GM12891 (cell line): ENCODE measurements around the gene EFCAB10. TPM values are rescaled to one million over a fixed set of nuclear protein-coding genes. Genes with fewer than 3 reads are reported as not detected.

Source experiments
- DNase-seq: peaks from one replicate; pipeline ENCODE4 v3.0.0; 2011; ENCODE audit warnings: low spot score; ENCODE audit not compliant: insufficient read length
- FAIRE-seq: peaks from 2 replicates; lab custom pipeline; 2011; peaks lifted over from hg19 to GRCh38; lab: Jason Lieb, UNC
- PAX5 ChIP-seq: IDR thresholded peaks from 2 replicates; pipeline ENCODE4 v1.6.1; 2011; ENCODE audit warnings: low read length, moderate library complexity, mild to moderate bottlenecking; ENCODE audit not compliant: insufficient read depth, severe bottlenecking
- POLR2A ChIP-seq: IDR thresholded peaks from 2 replicates; pipeline ENCODE4 v1.6.1; 2011; ENCODE audit warnings: low read depth, low read length, control low read depth
- POLR2AphosphoS5 ChIP-seq: IDR thresholded peaks from 2 replicates; pipeline ENCODE4 v1.6.1; 2011; ENCODE audit warnings: low read depth, low read length, control low read depth
- POU2F2 ChIP-seq: IDR thresholded peaks from 2 replicates; pipeline ENCODE4 v1.6.1; 2011; ENCODE audit warnings: low read depth, mild to moderate bottlenecking, control low read depth, low read length, moderate library complexity
- SPI1 ChIP-seq: IDR thresholded peaks from 2 replicates; pipeline ENCODE4 v1.6.1; 2011; ENCODE audit warnings: low read depth, low read length, control low read depth
- TAF1 ChIP-seq: IDR thresholded peaks from 2 replicates; pipeline ENCODE4 v1.6.1; 2011; ENCODE audit warnings: low read depth, low read length, control low read depth
- polyA plus RNA-seq: library from polyadenylated mRNA; unstranded; fragments of >200 nt; gene quantifications from one replicate; pipeline ENCODE4 v1.2.1, GENCODE V29; 2012; ENCODE audit warnings: low read depth, missing spikeins, inconsistent platforms; ENCODE audit not compliant: missing spikeins

Gene EFCAB10
- 0.27 TPM for polyA plus RNA-seq

- FAIRE-seq: peak; percentile 26
- no peak for TF ChIP-seq POLR2A
- no peak for TF ChIP-seq POU2F2
- no peak for TF ChIP-seq TAF1
- no peak for TF ChIP-seq SPI1
- no peak for TF ChIP-seq PAX5
- TF ChIP-seq POLR2AphosphoS5: no peak
- peak; percentile 51 for DNase-seq
Observed at GRCh38 chr7:105581066-105581811, at the start of gene EFCAB10. EFCAB10 (minus strand) TSS chr7:105581493; CDS start chr7:105581463, 30 bp downstream.

- TF ChIP-seq POLR2A (no peak), TAF1 (no peak), PAX5 (no peak), POU2F2 (no peak), SPI1 (no peak), POLR2AphosphoS5 (no peak)
- FAIRE-seq (no peak), DNase-seq (no peak)
Observed at GRCh38 chr7:105625986-105626385, 44.7 kb upstream of the EFCAB10 start.

- DNase-seq (no peak), FAIRE-seq (no peak)
- no peak for TF ChIP-seq POU2F2
- TF ChIP-seq TAF1: no peak
- TF ChIP-seq SPI1: no peak
- no peak for TF ChIP-seq POLR2A
Observed at GRCh38 chr7:105623906-105624305, 42.6 kb upstream of the EFCAB10 start.

GRCh38 chr7:105623378-105623777 lies 42.1 kb upstream of the EFCAB10 start:
- no peak for TF ChIP-seq PAX5
- FAIRE-seq (no peak), DNase-seq (no peak)

GRCh38 chr7:105622106-105622731 lies 40.9 kb upstream of the EFCAB10 start:
- TF ChIP-seq SPI1 (no peak), TAF1 (no peak), PAX5 (no peak), POU2F2 (no peak), POLR2AphosphoS5 (no peak), POLR2A (no peak)
- FAIRE-seq (no peak), DNase-seq (no peak)

- TF ChIP-seq TAF1 (no peak), SPI1 (no peak), POLR2AphosphoS5 (no peak), POU2F2 (no peak), PAX5 (no peak), POLR2A (no peak)
- FAIRE-seq: no peak
Observed at GRCh38 chr7:105621617-105622016, 40.3 kb upstream of the EFCAB10 start.

GRCh38 chr7:105621176-105621575 lies 39.9 kb upstream of the EFCAB10 start:
- no peak for TF ChIP-seq TAF1
- no peak for TF ChIP-seq SPI1
- TF ChIP-seq POLR2A: no peak
- TF ChIP-seq POU2F2: no peak
- TF ChIP-seq PAX5: no peak
- no peak for TF ChIP-seq POLR2AphosphoS5
- FAIRE-seq (no peak), DNase-seq (no peak)

More at GRCh38 chr7:105621617-105622016, 40.3 kb upstream of the EFCAB10 start:
- no peak for DNase-seq

GRCh38 chr7:105619590-105619989 lies 38.3 kb upstream of the EFCAB10 start:
- no peak for FAIRE-seq
- TF ChIP-seq TAF1 (no peak), PAX5 (no peak), POLR2AphosphoS5 (no peak), SPI1 (no peak)
- no peak for DNase-seq

GRCh38 chr7:105618016-105618296 lies 36.7 kb upstream of the EFCAB10 start:
- FAIRE-seq: no peak
- no peak for DNase-seq
- TF ChIP-seq POLR2A (no peak), SPI1 (no peak), TAF1 (no peak), POLR2AphosphoS5 (no peak), PAX5 (no peak), POU2F2 (no peak)

GRCh38 chr7:105617280-105618015 lies 36.2 kb upstream of the EFCAB10 start:
- no peak for TF ChIP-seq POU2F2
- TF ChIP-seq TAF1: no peak
- TF ChIP-seq POLR2AphosphoS5: no peak
- no peak for TF ChIP-seq SPI1
- no peak for TF ChIP-seq PAX5
- no peak for TF ChIP-seq POLR2A
- FAIRE-seq: no peak
- DNase-seq: no peak
